GM21723 (cell line): ENCODE data around the gene LPP.

Experiments used
- ATAC-seq: cut with Tn5 transposase; IDR thresholded peaks from one replicate; pipeline ENCODE4 v1.9.1; 2021; ENCODE audit warnings: mild to moderate bottlenecking, moderate library complexity; ENCODE audit not compliant: unreplicated experiment

Gene LPP

DNA sequence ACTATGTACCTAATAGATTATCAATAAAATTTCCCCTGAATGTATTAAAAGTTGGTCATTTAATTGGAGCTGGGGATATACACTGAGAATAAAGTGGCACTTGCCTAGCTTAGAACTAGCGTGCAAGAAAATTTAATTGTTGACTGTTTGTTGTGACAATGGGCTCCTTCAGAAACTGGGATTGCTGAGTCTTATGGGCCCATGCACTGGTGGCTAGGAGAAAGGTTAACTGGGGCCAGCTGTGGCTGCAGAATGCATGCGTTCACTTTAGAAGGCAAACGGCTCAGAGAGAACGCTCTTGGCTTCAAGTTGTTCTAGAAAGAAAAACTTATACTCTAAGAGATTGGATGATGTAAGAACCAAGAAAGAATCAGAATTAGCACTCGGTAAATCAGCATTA is 18.7 kb upstream of the LPP start:
- ATAC-seq = no peak

DNA sequence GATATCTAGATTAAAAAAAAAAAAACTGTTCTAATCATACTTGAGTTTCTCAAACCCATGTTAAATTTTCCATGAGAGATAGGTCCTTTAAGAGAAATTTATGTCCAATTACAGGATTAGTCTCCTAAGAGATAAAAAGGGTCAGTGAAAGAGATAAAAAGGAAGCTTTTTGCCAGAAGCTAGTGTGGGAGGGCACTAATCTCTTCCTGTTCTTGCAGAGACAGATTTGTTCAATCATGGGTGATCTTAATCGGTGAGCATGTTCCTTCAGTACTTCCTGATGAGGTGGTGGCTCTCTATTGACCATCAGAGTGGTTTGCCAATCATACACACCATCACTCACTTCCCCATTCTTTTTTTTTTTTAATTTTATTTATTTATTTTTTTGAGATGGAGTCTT is 16.9 kb upstream of the LPP start:
- ATAC-seq = no peak

DNA sequence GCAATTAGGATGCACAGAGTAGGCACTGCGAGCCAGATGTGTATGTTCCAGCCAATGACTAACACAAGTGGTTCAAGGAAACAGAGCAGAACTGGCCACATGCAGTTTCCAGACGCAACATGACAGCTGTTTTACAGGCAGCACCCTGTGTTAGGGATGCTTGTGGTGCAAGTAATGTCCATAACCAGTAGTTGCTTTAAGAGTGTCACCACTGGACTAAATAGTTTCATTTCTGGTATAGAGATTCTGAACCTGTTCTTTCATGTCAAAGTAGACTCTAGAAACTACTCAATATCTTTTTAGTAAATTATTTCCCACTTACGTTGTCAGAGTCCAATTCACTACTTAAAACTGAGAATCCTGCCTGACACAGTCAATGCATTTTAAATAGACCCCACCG is 14.5 kb upstream of the LPP start:
- ATAC-seq = no peak

DNA sequence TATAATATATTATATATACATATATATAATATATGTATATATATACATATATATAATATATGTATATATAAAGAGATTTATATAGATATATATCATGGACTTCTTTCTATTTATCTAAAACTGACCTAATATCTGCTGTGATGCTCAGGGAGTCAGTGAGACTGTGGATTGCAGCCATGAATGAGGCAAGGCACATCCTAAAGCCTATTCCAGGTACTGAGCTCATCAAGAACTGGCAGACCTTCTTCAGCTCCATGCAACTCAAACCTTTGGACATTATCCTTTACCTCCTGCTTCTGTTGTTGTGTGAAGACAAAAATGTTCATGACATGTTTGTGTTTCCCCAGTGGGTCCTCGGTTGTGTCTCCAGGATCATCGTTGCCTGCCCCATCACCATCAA is 7.7 kb upstream of the LPP start:
- ATAC-seq = no peak

DNA sequence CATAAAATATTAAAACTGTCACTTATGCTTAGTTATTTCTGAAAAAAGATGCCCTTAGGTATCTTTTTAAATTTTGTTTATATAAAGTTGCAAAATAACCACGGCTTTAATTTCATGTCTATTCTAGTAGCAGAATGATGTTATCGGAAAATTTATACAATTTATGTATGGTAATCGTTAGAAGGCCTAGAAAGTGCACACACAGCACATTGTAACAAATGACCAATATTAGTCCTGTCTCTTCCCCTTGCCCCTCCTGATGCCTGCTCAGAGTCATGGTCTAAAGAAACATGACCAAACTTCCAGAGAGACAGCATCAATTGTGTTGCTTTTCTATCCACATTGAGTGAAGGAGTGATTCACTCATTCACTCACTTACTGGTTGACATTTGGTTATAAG is 6.2 kb upstream of the LPP start:
- ATAC-seq = no peak

DNA sequence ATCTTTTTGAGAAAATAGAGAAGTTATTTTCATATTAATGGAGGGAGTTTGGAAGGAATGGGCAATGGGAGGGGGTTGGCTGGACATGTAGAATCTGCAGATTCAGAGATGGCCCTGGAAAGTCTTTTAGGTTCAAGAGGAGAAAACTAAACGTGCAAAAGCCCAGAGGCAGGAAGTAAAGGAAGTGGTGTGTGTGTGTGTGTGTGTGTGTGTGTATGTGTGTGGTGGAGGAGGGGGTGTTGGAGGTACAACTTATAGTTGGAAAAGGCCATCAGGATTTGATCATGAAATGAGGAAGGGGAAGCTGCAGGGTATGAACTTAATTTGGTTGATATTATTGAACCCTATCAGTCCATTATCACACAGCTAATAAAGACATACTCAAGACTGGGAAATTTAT is 5.6 kb upstream of the LPP start:
- no peak for ATAC-seq

DNA sequence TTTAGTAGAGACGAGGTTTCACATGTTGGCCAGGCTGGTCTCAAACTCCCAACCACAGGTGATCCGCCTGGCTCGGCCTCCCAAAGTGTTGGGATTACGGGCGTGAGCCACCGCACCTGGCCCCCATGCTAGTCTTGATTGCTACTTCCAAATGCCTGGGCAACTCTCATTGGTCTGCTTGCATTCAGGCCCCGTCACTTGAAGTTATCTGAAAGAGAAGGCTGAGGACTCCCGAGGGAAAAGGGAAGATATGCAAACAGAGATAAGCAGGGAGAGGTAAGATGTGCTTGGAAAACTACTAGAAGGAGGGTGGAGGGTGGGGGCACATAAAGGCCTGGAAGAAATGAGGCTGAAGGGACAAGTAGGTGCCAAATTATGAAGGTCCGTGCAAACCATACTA is 4.4 kb upstream of the LPP start:
- ATAC-seq = no peak

DNA sequence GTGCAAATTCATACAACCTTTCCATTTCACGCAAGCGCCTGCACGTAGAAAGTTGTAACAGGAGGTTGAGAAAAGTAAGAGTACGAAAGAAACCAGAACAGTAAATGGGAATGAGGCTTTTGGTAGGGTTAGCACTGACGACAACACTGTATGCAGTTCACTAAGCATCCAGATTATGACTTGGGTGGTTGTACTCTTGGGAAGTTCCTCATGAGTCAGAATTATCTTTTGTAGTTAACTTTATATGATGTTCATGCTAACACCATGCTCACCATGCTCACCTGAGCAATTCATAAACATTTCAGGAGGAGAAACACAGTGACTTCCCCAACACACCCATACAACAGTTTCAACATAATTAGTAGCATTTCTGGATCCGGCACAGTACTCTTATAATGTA is 3.0 kb upstream of the LPP start:
- no peak for ATAC-seq

DNA sequence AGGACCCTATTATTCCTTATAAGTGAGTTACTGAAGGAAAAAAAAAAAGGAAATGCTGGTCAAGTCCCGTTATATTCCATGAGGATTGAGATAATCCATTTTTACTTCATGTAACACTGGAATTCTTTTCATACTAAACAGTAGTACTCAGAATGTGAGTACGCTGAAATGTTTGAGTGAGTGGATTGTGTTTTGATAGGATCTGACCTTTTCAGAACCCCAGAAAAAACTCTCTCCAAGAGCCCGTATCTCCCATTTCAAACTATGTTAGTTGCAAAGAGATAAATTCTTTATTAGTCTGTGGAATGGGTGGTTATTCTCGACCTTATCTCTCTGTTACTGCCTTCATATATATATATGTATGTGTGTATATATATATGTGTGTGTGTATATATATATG is 2.5 kb upstream of the LPP start:
- no peak for ATAC-seq

DNA sequence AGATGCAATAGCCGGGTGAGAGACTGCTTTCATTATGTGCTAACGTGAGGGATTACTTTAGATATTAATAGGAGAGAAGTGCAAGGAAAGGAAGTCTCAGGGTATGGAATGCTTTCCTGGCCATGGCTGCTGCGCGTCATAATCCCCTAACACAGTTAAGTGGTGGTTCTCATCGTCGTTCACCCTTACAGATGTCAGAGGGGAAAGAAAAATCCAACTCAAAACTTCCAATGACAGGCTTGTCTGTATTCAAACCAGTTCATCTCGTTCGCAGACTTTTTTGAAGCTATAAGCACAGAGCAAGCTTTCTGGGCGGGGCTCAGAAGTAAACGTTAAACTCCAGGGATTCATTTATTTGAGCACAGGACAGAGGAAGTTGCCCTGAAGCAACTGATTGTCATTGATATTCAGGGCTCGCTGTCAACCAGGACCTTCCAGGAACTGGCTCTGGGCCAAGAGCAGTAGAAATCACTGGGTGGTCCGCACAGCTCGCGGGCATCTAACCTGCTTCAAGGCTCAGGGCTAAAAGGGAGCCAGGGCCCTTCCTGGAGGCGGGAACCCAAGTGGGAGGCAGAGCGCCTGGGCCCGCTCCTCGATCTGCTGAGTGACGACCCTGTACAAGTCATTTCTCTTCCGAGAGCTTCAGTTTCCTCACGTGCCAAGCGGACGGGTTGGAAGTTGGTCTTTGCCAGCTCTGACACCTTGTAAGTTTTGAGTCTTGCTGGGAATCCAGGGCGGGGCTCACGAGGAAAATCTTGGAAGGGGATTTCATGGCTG is 1.1 kb upstream of the LPP start:
- ATAC-seq = no peak

DNA sequence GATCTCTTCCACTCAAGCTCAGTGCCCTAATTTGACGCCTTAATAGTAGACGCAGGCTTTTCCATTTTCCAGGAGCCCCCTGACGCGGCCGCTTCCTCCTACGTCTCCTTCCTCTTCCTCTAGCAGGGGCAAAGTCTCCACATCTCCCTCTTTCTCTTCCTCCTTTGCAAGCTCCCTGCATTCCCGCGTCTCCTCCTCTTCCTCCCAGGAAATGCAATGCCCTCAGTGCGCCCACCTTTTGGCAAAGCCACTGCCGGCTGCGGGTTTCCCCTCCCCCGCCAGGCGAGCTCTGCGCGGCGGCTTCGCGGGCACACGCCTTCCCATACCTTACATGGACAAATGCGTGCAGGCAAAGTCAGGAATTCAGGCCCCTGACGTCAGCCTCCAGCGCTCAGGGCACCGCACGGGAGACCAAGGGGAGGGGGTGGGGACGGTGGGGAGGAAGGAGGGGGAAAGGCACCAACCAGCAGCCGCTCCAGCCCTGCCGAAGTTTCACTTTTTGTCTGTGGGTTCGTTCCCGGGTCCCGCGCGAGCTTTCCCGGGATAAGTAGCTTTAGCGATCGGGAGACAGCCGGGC is 432 bp upstream of the LPP start:
- ATAC-seq = peak; percentile 27

DNA sequence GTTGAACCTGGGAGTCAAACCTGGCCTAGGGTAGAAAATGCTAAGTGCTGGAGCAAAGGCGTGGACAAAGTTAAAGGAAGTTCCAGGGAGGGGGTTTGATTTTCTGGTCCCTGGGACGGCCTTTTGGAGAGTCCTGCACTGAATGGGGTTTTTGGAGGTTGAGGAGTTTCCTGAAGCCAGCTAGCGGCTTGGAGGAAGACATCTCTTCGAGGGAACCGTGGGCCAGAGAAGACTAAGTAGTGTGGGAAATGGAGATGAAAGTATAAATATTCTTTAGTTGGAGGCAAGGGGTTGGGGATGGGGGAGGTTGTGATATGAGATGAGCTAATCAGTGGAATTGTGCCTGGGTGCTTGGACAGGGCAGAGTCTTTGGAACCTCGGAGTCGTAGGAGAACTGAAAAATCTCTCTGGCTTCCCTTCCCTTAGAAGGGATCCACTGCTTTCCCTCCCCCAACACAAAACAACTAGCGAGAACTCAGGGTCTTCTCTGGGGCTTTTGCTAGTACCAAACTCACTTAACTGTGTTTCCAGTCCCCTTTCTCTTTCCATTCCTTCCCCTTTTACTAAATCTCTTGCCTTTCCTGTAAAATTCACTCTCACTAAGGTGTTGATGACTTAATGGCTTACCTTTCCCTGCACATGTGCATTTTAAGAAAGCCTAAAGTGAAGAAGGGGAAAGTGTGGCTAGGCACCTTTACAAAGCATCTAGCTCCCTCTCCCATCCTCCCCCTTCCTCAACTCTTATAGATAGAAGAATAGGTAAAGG is 1.0 kb downstream of the LPP start:
- no peak for ATAC-seq

DNA sequence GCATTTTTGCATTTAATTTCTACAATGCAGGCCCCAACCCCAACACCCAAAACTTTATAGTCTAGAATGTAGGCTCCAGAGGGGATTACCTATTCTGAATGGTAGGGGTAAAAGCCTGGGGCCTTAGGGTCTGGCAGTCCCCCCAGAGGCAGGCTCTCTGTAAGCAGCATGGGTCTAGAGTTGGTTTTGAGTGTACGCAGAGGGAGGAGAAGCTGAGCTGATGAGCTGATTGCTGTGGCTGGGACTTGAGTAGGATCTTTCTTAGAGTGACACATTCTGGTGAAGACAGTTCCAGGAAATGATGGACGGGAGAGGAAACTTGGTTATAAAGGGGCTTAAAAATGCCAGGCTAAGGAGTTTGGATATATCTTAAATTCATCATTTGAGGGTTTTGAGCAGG is 2.1 kb downstream of the LPP start:
- no peak for ATAC-seq

DNA sequence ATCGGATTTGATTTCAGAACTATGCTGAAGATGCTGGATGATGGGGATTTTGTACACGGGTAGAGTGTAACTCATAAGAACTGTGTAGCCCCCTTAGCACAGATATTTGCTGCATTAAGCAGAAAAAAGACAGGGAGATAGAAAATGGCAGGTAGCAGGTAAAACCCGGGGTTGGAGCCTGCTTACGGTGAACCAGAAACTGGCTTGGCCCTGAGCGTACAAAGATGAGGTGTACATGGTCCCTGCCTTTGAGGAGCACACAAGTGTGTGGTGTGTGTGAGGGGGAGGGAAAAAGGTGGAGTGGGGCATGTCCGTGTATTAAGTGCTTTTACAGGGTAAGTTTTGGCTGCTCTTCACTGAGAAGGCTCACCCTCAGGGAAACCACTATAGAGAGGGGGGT is 3.5 kb downstream of the LPP start:
- ATAC-seq = no peak

DNA sequence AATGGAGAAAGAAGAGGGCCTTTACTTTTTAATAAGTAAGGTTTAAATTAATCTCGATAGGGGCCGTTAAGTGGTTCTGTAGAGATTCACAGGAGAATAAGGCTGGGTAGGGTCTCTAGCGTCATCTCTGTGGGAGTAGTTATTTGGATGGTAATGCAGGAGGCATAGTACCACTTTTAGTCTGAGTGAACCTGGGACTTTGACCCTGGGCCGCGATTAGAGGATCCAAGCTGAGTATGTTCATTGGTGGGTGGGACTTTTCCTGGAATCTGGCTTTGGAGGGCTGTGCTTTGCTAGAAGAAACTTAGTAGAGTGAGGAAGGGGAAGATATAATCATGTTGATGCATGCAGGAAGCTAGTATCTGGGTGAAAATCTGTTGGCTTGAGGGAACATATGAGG is 4.0 kb downstream of the LPP start:
- ATAC-seq = no peak

DNA sequence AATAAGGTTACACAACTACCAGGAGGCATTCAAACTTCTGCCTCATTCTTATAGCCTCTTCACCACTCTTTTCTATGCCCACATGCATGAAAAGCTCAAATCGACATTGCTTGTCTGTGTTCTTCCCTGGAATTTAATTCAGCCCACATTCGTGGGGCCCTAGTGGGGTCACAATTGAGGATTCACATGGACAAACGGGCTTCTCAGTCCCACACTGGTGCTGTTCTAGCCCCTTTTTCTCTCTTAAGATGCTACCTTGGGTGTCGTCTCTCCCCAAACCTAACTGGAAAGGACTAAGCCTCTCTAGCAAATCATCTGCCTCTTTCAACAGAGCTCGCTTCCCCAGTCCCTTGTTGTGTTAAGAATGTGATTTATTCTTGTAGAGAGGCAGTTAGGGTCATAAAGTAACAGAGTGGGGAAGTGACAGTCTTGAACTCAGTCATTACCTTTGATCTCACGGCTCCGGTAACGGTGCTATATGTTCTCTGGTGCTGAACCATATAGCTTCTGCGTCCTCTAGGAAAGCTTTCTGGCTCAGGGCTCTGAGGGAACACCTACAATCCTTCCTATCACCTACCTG is 4.9 kb downstream of the LPP start:
- ATAC-seq = no peak

DNA sequence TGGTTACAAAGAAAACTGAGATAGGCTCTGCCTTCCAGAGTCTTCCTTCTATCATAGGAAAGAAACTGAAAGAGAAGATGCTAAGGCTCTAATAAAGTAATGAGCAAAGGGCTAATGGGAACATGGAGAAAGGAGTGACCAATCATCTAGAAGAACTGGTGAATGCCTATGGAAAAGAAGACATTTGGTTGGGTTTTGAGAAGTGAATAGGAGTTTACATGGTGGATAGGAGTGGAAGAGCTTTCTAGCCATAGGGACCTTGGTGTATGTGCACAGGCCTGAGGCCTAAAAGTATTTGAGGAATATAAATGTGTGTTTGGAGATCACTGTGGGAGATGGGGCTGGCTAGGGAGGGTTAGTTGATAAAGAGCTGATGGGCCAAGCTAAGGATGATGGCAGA is 6.8 kb downstream of the LPP start:
- no peak for ATAC-seq

DNA sequence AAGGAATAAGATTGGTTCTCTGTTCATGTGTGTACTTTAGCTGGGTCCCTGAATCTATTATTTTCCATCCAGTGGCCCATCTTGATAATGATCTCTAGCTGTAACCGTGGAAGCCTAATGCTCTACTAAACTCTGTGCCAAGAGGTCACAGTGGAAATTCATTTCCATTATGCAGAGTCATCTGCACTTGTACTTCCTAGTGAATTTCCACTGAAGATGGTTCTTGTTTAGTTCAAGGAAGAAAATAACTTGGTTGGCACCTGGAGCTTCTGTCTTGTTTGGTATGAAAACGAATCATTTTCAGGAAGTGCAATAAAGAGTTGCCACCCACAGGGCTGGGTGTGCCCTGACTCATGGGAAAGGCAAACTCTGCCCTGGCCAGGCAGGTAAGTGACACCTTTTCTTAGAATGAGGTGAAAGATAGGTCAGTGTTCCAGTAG is 10.3 kb downstream of the LPP start:
- ATAC-seq = no peak

DNA sequence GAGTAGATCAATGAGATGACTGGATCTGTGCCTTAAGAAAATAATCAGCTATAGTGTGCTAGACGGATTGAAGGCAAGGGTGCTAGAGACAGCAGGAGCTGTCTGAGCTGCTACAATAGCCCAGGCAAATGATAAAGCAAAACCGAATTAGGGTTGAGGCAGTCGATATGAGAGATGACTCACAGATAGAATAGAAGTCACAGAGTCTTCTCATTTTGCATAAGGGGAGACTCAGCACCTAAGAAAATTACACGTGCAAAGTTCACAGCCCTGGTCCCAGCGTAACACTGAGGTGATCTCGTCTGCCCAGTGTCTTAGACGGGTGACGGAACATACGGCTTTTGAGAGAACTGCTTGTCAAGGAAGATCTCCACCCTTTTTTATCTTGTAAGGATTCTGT is 11.6 kb downstream of the LPP start:
- no peak for ATAC-seq

DNA sequence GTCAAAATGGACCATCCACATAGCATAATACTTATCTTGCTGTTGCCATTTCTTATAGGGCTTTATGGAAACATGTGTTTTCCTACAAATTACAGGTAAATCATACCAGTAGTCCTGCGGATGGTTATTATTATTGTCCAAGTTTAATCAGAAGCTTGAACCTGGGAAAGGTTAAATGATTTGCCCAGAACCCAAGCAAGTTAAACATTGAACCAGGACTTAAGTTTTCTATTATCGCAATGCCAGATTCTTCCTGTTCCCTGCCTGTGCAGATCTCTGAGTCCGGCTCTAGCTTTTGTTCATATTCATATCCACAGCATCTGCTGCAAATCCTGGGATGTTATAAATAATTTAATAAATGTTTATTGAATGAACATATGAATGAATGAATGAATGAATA is 12.5 kb downstream of the LPP start:
- ATAC-seq = no peak

DNA sequence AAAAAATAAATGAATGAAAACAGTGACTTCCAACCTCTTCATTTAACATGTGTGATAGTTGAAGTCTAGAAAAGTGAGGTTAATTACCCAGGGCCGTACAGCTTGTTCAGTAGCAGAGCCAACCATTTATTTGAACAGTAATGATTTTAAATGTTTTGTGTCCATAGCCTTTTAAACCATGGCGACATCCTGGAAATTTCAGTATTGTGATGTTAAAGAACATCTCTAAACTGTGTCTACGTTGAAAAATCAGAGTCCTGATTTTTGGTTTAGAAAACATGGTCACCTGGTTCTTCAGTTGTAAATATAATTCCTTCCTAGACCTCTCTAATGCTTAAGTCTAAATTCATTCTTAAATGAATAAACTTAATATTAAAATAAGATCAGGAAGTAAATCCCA is 14.2 kb downstream of the LPP start:
- no peak for ATAC-seq

DNA sequence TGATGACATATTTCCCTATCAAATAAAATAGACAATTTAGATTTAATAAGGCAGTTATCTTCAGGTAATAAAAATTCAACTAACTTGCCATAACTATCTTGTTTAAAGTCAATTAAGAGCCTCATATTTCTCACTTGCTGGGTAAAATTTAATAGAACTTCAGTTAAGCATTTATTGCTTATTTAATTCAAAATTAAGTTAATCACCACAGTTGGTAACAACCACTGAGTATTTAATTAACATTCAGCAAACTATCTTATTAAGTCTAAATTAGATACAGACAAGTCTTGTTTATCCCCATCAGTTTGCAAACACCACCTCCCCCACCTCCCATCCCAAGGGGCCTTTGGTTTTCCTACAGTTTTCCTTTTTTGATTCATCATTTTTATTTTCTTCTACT is 14.7 kb downstream of the LPP start:
- ATAC-seq = no peak
